IMR-90 (cell line): ENCODE data around the gene FHL2. TPM values are rescaled to one million over a fixed set of nuclear protein-coding genes. Genes with fewer than 3 reads are reported as not detected.

Source experiments
- ATAC-seq: fragments of 200-7000 bp; cut with Tn5 transposase; 2 replicates; pipeline ENCODE4 v1.9.1; 2020; ENCODE audit warnings: low read depth, mild to moderate bottlenecking, moderate library complexity
- BruUV-seq: library from RNA; stranded (reverse); fragments of 400-500 nt; replicated peaks from 2 replicates; lab custom pipeline; 2021; lab: Mats Ljungman, UMichigan
- CTCF ChIA-PET: fragments of 300-600 bp; formaldehyde crosslinking; extraction: SDS; loops from one replicate; lab custom pipeline; 2021; ENCODE audit warnings: antibody characterized with exemption; lab: Yijun Ruan, JAX
- POLR2A ChIA-PET: fragments of 300-600 bp; sonication (Branson Sonifier 250); formaldehyde crosslinking; loops from one replicate; lab custom pipeline; 2022; ENCODE audit warnings: antibody characterized with exemption; ENCODE audit not compliant: unreplicated experiment; lab: Charles Lee
- DNase-seq: peaks from one replicate; pipeline ENCODE4 v3.0.0; 2013
- H2AFZ ChIP-seq: replicated peaks from 2 replicates; pipeline ENCODE3; 2013; ENCODE audit warnings: low read length, mild to moderate bottlenecking; ENCODE audit not compliant: poor library complexity
- H2AK5ac ChIP-seq: 2 replicates; pipeline ENCODE4 v1.6.1; 2013; ENCODE audit warnings: low read depth, low read length, inconsistent platforms
- H2AK9ac ChIP-seq: replicated peaks from 2 replicates; pipeline ENCODE3; 2013; ENCODE audit warnings: mild to moderate bottlenecking, low read depth, low read length, moderate library complexity; ENCODE audit not compliant: poor library complexity
- H2BK120ac ChIP-seq: 2 replicates; pipeline ENCODE4 v1.6.1; 2013; ENCODE audit warnings: low read depth, low read length, inconsistent platforms
- H2BK15ac ChIP-seq: 3 replicates; pipeline ENCODE4 v1.6.1; 2013; ENCODE audit warnings: low read depth, low read length, inconsistent platforms
- H2BK20ac ChIP-seq: 2 replicates; pipeline ENCODE4 v1.6.1; 2013; ENCODE audit warnings: low read depth, mild to moderate bottlenecking, inconsistent platforms, low read length, moderate library complexity
- H2BK5ac ChIP-seq: 2 replicates; pipeline ENCODE4 v1.6.1; 2013; ENCODE audit warnings: mild to moderate bottlenecking, low read depth, low read length, inconsistent platforms; ENCODE audit not compliant: poor library complexity, severe bottlenecking
- H3K14ac ChIP-seq: replicated peaks from 2 replicates; pipeline ENCODE4 v1.6.1; 2013; ENCODE audit warnings: low read depth, low read length, inconsistent platforms
- H3K18ac ChIP-seq: 2 replicates; pipeline ENCODE4 v1.6.1; 2013; ENCODE audit warnings: low read depth, low read length, control low read depth
- H3K23ac ChIP-seq: 2 replicates; pipeline ENCODE4 v1.6.1; 2013; ENCODE audit warnings: low read depth, low read length, inconsistent platforms
- H3K27ac ChIP-seq: 2 replicates; pipeline ENCODE4 v1.5.1; 2013; ENCODE audit warnings: mild to moderate bottlenecking, control low read depth, low read length; ENCODE audit not compliant: insufficient read depth
- H3K27me3 ChIP-seq: 2 replicates; pipeline ENCODE4 v1.6.1; 2013; ENCODE audit warnings: low read length; ENCODE audit not compliant: control insufficient read depth, insufficient read depth
- H3K36me3 ChIP-seq: 2 replicates; pipeline ENCODE4 v1.6.1; 2013; ENCODE audit warnings: low read length, mixed read lengths; ENCODE audit not compliant: control insufficient read depth, insufficient read depth
- H3K4ac ChIP-seq: 2 replicates; pipeline ENCODE4 v1.6.1; 2013; ENCODE audit warnings: low read depth, low read length, inconsistent platforms
- H3K4me1 ChIP-seq: 2 replicates; pipeline ENCODE4 v1.6.1; 2013; ENCODE audit warnings: low read length, mixed read lengths; ENCODE audit not compliant: control insufficient read depth, insufficient read depth
- H3K4me2 ChIP-seq: 2 replicates; pipeline ENCODE4 v1.6.1; 2013; ENCODE audit warnings: low read depth, mild to moderate bottlenecking, control low read depth, low read length, moderate library complexity
- H3K4me3 ChIP-seq: 2 replicates; pipeline ENCODE4 v1.5.1; 2013; ENCODE audit warnings: low read depth, mild to moderate bottlenecking, control low read depth, low read length, moderate library complexity; ENCODE audit not compliant: insufficient read depth
- H3K56ac ChIP-seq: 2 replicates; pipeline ENCODE4 v1.6.1; 2013; ENCODE audit warnings: low read length, inconsistent platforms; ENCODE audit not compliant: insufficient read depth; ENCODE audit errors: extremely low read depth
- H3K79me1 ChIP-seq, 2 experiments: 2 replicates each; pipeline ENCODE4 v1.6.1; 2013; ENCODE audit warnings: low read length in 2 of 2, inconsistent platforms in 1 of 2, low read depth in 1 of 2
- H3K9ac ChIP-seq: 2 replicates; pipeline ENCODE4 v1.6.1; 2013; ENCODE audit warnings: low read depth, low read length, control low read depth
- H3K9me1 ChIP-seq: 2 replicates; pipeline ENCODE4 v1.6.1; 2013; ENCODE audit warnings: low read length, inconsistent platforms; ENCODE audit not compliant: insufficient read depth
- H3K9me3 ChIP-seq: 2 replicates; pipeline ENCODE4 v1.6.1; 2013; ENCODE audit warnings: low read length; ENCODE audit not compliant: control insufficient read depth, insufficient read depth
- H4K20me1 ChIP-seq: 2 replicates; pipeline ENCODE4 v1.6.1; 2013; ENCODE audit warnings: low read length, inconsistent platforms; ENCODE audit not compliant: insufficient read depth
- H4K5ac ChIP-seq: 2 replicates; pipeline ENCODE4 v1.6.1; 2013; ENCODE audit warnings: mild to moderate bottlenecking, low read depth, low read length, control low read depth
- H4K8ac ChIP-seq, 2 experiments: 2 replicates each; pipeline ENCODE4 v1.6.1; 2013; ENCODE audit warnings: low read depth in 2 of 2, low read length in 2 of 2, control low read depth in 1 of 2, inconsistent platforms in 1 of 2
- H4K91ac ChIP-seq: 2 replicates; pipeline ENCODE4 v1.6.1; 2013; ENCODE audit warnings: low read depth, low read length, inconsistent platforms; ENCODE audit not compliant: insufficient read depth
- BHLHE40 ChIP-seq: fragments of 150-350 bp; IDR thresholded peaks from 2 replicates; pipeline ENCODE4 v1.6.1; 2016; ENCODE audit warnings: mild to moderate bottlenecking, low read depth, low read length
- CEBPB ChIP-seq: IDR thresholded peaks from 2 replicates; pipeline ENCODE4 v1.6.1; 2012; ENCODE audit warnings: low read depth, low read length, improper control_type of control experiment
- CHD1 ChIP-seq: IDR thresholded peaks from 2 replicates; pipeline ENCODE4 v1.6.1; 2012; ENCODE audit warnings: low read depth, low read length, improper control_type of control experiment
- FOS ChIP-seq: fragments of 150-350 bp; IDR thresholded peaks from 2 replicates; pipeline ENCODE4 v1.6.1; 2016; ENCODE audit warnings: low read depth, low read length
- MAFK ChIP-seq: IDR thresholded peaks from 2 replicates; pipeline ENCODE4 v1.6.1; 2012; ENCODE audit warnings: low read depth, low read length, improper control_type of control experiment
- MAZ ChIP-seq: IDR thresholded peaks from 2 replicates; pipeline ENCODE4 v1.6.1; 2012; ENCODE audit warnings: low read depth, mild to moderate bottlenecking, low read length, improper control_type of control experiment, moderate library complexity, borderline replicate concordance
- MXI1 ChIP-seq: IDR thresholded peaks from 2 replicates; pipeline ENCODE4 v1.6.1; 2012; ENCODE audit warnings: low read depth, mild to moderate bottlenecking, low read length, moderate library complexity, borderline replicate concordance
- NFE2L2 ChIP-seq: fragments of 150-350 bp; IDR thresholded peaks from 2 replicates; pipeline ENCODE4 v1.6.1; 2016; ENCODE audit warnings: low read depth, mild to moderate bottlenecking, low read length
- RAD21 ChIP-seq: IDR thresholded peaks from 2 replicates; pipeline ENCODE4 v1.6.1; 2012; ENCODE audit warnings: low read length, improper control_type of control experiment
- RCOR1 ChIP-seq: IDR thresholded peaks from 2 replicates; pipeline ENCODE4 v1.6.1; 2012; ENCODE audit warnings: mild to moderate bottlenecking, low read length, improper control_type of control experiment; ENCODE audit not compliant: insufficient replicate concordance
- RFX5 ChIP-seq: IDR thresholded peaks from 2 replicates; pipeline ENCODE4 v1.8.0; 2012; ENCODE audit warnings: low read depth, mild to moderate bottlenecking, low read length, moderate library complexity
- SMC3 ChIP-seq: fragments of 150-350 bp; IDR thresholded peaks from 2 replicates; pipeline ENCODE4 v1.6.1; 2016; ENCODE audit warnings: low read depth, mild to moderate bottlenecking, antibody characterized with exemption, low read length, moderate library complexity
- WGBS, 2 experiments: methylation state at CpG; one replicate each; pipeline versions ENCODE4 v1.1.5 to v1.1.7; 2013; ENCODE audit warnings: missing lambda C conversion rate in 2 of 2; ENCODE audit not compliant: insufficient read length in 1 of 2; ENCODE audit errors: extremely low coverage in 2 of 2; 5-methylcytosine and 5-hydroxymethylcytosine counted together
- dilution Hi-C: fragments of 300-500 bp; cut with HindIII; formaldehyde crosslinking; loops from one replicate; pipeline ENCODE4 v1.14.3; 2018; ENCODE audit warnings: low sequenced_read_pairs; ENCODE audit not compliant: unreplicated experiment
- in situ Hi-C: fragments of 300-500 bp; cut with MboI; formaldehyde crosslinking; loops from 3 replicates; pipeline ENCODE4 v1.14.3; 2019; ENCODE audit warnings: low sequenced_read_pairs, inconsistent platforms, mixed read lengths
- intact Hi-C: fragments of 100-400 bp; cut with micrococcal nuclease; formaldehyde crosslinking; loops from 2 replicates; pipeline ENCODE4 v1.10.0; 2022
- polyA plus RNA-seq, 3 experiments: library from polyadenylated mRNA; depleted of rRNA; stranded (reverse); fragments of >200 nt; gene quantifications; 2 replicates each; pipeline ENCODE4 v1.2.3, GENCODE V29; 2012; ENCODE audit warnings: low replicate concordance in 1 of 3
- total RNA-seq: library from RNA; depleted of rRNA; stranded (reverse); fragments of >200 nt; gene quantifications from 2 replicates; pipeline ENCODE4 v1.2.3, GENCODE V29; 2012
- TF ChIP-seq, protein P1 (sequence below): fragments of 150-350 bp; IDR thresholded peaks from 2 replicates; pipeline ENCODE4 v1.6.1; 2016; ENCODE audit warnings: low read depth, mild to moderate bottlenecking, low read length, moderate library complexity, borderline replicate concordance
- TF ChIP-seq, protein P2 (sequence below): fragments of 150-350 bp; IDR thresholded peaks from 2 replicates; pipeline ENCODE4 v1.6.1; 2017; ENCODE audit warnings: mild to moderate bottlenecking, antibody characterized with exemption, low read length, low read depth
- TF ChIP-seq, protein P3 (sequence below): conservative IDR thresholded peaks from 2 replicates; pipeline ENCODE4 v1.5.1; 2012; ENCODE audit warnings: mild to moderate bottlenecking, low read depth, low read length, improper control_type of control experiment

The FHL2 gene
- total and polyA plus RNA-seq, 2 of the 4 experiments (the other 2 are of a cell fraction) = 464 to 550 TPM

DNA sequence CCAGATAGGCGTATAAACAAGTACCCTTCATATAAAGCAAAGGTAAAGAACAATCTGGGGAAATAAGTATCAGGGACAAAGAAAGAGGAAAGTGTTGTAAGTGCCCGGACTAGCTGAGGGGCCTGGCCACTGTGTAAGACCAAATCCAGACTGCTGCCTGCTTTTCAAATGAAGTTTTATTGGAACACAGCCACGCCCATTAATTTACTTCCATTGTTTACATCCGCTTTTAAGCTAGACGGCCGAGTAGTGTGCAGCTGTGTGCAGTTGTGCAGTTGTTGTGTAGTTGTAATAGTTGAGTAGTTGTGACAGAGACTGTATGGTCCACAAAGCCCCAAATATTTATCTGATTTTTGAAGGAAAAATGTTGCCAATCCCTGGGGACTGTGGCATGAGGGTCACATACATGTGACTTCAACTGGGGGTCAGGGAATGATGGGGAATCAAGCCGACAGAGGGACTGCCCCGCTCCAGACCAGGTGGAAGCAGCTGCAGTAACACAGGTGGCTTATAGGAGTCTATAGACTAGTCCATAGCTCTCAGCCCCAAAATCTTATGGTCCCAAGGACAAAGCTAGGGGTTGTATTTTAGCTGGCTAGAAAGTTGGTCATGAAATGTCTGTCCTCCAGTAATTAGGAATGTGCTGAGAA is 30.0 kb downstream of the FHL2 start:
- no peak for ATAC-seq
- no peak overlapping the region for H3K4me2 ChIP-seq
- no peak for DNase-seq
- H4K5ac ChIP-seq = no peak overlapping the region
- no peak overlapping the region for H2AK5ac ChIP-seq
- H3K27me3 ChIP-seq = no peaks in the 10 kb centered on the region
- WGBS, 2 experiments = no CpG with 5 or more reads among the region's 8 CpGs
- peaks cover 15% of the 10 kb centered on the region for H3K9me1 ChIP-seq
- H2AFZ ChIP-seq = no peak overlapping the region
- no peak overlapping the region for H3K9ac ChIP-seq
- POLR2A ChIA-PET = no interaction called here
- no peak overlapping the region for H2AK9ac ChIP-seq
- BruUV-seq = no TSS peak
- H2BK5ac ChIP-seq = peak overlapping the region; percentile 14
- H2BK20ac ChIP-seq = no peak overlapping the region
- no peak overlapping the region for H3K14ac ChIP-seq
- H2BK120ac ChIP-seq = no peak overlapping the region
- H4K91ac ChIP-seq = no peak overlapping the region
- in situ Hi-C loops = loop anchor here (5.0 kb wide), 1 partner anchor 148 kb away; no protein-coding TSS in a partner anchor
- dilution Hi-C loops = no loop called here
- H4K20me1 ChIP-seq = peaks cover 60% of the 10 kb centered on the region
- H3K56ac ChIP-seq = no peak overlapping the region
- H4K8ac ChIP-seq = peak overlapping the region in 1 of 2 experiments; percentile 23; a peak in 1 of 4 replicates
- CTCF ChIA-PET = interaction anchor here (0.5 to 1.5 kb wide), 4 partner anchors 13 to 1223 kb away, joined by 3 to 9 read pairs (median 4); no protein-coding TSS in a partner anchor
- no peak overlapping the region for H3K23ac ChIP-seq
- peak overlapping the region; percentile 11; the same call in 1 of the 2 replicates for H3K27ac ChIP-seq
- H3K79me1 ChIP-seq = peaks cover 51 to 89% of the 10 kb centered on the region in 2 experiments
- no peaks in the 10 kb centered on the region for H3K9me3 ChIP-seq
- no peak overlapping the region for H3K18ac ChIP-seq
- no peak overlapping the region for H2BK15ac ChIP-seq
- no peak overlapping the region for H3K4me3 ChIP-seq
- H3K36me3 ChIP-seq = peaks cover 83% of the 10 kb centered on the region
- peaks cover 22% of the 10 kb centered on the region for H3K4me1 ChIP-seq
- no peak overlapping the region for H3K4ac ChIP-seq
- intact Hi-C loops = loop anchor here (1.0 kb wide), 1 partner anchor 152 kb away; no protein-coding TSS in a partner anchor
- TF ChIP-seq, protein P1, sequence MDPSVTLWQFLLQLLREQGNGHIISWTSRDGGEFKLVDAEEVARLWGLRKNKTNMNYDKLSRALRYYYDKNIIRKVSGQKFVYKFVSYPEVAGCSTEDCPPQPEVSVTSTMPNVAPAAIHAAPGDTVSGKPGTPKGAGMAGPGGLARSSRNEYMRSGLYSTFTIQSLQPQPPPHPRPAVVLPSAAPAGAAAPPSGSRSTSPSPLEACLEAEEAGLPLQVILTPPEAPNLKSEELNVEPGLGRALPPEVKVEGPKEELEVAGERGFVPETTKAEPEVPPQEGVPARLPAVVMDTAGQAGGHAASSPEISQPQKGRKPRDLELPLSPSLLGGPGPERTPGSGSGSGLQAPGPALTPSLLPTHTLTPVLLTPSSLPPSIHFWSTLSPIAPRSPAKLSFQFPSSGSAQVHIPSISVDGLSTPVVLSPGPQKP = no peak
- TF ChIP-seq, protein P2, sequence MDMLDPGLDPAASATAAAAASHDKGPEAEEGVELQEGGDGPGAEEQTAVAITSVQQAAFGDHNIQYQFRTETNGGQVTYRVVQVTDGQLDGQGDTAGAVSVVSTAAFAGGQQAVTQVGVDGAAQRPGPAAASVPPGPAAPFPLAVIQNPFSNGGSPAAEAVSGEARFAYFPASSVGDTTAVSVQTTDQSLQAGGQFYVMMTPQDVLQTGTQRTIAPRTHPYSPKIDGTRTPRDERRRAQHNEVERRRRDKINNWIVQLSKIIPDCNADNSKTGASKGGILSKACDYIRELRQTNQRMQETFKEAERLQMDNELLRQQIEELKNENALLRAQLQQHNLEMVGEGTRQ = no peak
- TF ChIP-seq MXI1 (no peak), RCOR1 (no peak), BHLHE40 (no peak), MAFK (no peak), RFX5 (no peak), CEBPB (no peak), CHD1 (no peak), RAD21 (no peak), SMC3 (no peak), MAZ (no peak), NFE2L2 (no peak), FOS (no peak)
- TF ChIP-seq, protein P3, sequence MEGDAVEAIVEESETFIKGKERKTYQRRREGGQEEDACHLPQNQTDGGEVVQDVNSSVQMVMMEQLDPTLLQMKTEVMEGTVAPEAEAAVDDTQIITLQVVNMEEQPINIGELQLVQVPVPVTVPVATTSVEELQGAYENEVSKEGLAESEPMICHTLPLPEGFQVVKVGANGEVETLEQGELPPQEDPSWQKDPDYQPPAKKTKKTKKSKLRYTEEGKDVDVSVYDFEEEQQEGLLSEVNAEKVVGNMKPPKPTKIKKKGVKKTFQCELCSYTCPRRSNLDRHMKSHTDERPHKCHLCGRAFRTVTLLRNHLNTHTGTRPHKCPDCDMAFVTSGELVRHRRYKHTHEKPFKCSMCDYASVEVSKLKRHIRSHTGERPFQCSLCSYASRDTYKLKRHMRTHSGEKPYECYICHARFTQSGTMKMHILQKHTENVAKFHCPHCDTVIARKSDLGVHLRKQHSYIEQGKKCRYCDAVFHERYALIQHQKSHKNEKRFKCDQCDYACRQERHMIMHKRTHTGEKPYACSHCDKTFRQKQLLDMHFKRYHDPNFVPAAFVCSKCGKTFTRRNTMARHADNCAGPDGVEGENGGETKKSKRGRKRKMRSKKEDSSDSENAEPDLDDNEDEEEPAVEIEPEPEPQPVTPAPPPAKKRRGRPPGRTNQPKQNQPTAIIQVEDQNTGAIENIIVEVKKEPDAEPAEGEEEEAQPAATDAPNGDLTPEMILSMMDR = no peak
